ENCODE results near the gene TOLLIP. TPM values are rescaled to one million over a fixed set of nuclear protein-coding genes. Genes with fewer than 3 reads are reported as not detected.
A peak's percentile ranks its signal among the peaks of the same experiment; 100 is the strongest.

TOLLIP gene
- total and polyA plus RNA-seq, 8 donors: 35.2 to 69.8 (median 45.7) TPM

GRCh38 chr11:1303973-1304372, 5.5 kb downstream of the TOLLIP start:
- intact Hi-C loops (cut with DNase I): no loop called here
- Histone ChIP-seq H3K9me3 (no peaks in the 10 kb centered on the region), H3K27ac (peak overlapping the region; percentile 58 to 87 (median 76)), H3K36me3 (no peaks in the 10 kb centered on the region), H3K4me3 (peak overlapping the region in 1 of 4 donors; percentile 14), H3K27me3 (no peaks in the 10 kb centered on the region), H3K4me1 (peaks cover 74 to 90% (median 74%) of the 10 kb centered on the region in 3 donors)
- ATAC-seq (peak; percentile 3 to 21 (median 12)), DNase-seq (peak; percentile 56 to 75 (median 61)), FAIRE-seq (no peak)
- TF ChIP-seq, protein P1, sequence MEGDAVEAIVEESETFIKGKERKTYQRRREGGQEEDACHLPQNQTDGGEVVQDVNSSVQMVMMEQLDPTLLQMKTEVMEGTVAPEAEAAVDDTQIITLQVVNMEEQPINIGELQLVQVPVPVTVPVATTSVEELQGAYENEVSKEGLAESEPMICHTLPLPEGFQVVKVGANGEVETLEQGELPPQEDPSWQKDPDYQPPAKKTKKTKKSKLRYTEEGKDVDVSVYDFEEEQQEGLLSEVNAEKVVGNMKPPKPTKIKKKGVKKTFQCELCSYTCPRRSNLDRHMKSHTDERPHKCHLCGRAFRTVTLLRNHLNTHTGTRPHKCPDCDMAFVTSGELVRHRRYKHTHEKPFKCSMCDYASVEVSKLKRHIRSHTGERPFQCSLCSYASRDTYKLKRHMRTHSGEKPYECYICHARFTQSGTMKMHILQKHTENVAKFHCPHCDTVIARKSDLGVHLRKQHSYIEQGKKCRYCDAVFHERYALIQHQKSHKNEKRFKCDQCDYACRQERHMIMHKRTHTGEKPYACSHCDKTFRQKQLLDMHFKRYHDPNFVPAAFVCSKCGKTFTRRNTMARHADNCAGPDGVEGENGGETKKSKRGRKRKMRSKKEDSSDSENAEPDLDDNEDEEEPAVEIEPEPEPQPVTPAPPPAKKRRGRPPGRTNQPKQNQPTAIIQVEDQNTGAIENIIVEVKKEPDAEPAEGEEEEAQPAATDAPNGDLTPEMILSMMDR (IDR thresholded peaks at IDR 0.05): no peak
- WGBS, 2 donors: 11 to 13% methylated on average over 10 of the region's 10 CpGs

DNA sequence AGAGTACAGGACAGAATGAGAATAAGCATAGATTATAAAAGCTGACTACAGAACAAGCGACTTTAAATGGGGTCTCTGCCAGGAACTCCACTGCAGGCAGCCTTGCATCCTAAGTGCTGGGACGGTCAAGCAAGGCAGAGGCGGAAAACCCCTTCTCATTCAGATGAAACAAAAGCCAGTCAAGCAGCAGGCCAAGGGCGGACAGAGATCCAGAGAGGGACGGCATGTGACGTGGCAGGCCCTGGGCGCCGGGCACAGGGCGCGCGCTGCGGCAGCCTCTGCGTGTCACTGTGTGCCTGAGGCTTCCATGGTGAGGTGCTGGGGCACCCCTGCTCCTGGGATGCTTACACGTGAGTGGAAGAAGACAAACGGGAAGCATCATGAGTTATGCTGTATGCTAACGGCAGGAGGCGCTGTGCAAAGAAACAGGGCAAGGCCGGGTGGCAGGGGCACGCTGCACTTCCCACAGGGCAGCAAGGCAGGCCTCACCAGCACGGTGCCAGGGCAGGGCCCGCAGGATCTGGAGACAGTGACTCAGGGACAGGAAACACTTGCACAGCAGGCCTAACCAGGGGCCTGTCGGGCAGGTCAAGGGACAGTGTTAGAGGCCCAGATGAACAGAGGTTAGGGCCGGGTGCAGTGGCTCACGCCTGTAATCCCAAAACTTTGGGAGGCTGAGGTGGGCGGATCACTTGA, 6.2 kb downstream of the TOLLIP start:
- ATAC-seq: peak; percentile 5 to 26 (median 10)

GRCh38 chr11:1302461-1303125, 6.8 kb downstream of the TOLLIP start:
- TF ChIP-seq, protein P1 (IDR thresholded peaks at IDR 0.05): no peak
- Histone ChIP-seq H3K36me3 (no peaks in the 10 kb centered on the region), H3K27ac (peak overlapping the region; percentile 58 to 87 (median 76)), H3K27me3 (no peaks in the 10 kb centered on the region), H3K4me3 (peak overlapping the region in 2 of 4 donors; percentile 1 to 3), H3K9me3 (no peaks in the 10 kb centered on the region), H3K4me1 (peaks cover 78 to 97% (median 88%) of the 10 kb centered on the region in 3 donors)
- peak in 3 of 4 donors; percentile 6 to 12 (median 8) for ATAC-seq
- no peak for FAIRE-seq
- WGBS, 2 donors: 13 to 16% methylated on average over 17 of the region's 17 CpGs
- intact Hi-C loops (cut with DNase I): no loop called here
- peak in 5 of 6 donors; percentile 55 to 84 (median 60) for DNase-seq

More for the DNA sequence above, 6.2 kb downstream of the TOLLIP start:
- TF ChIP-seq, protein P1 (IDR thresholded peaks at IDR 0.05): peak in 2 of 4 donors; percentile 10 to 12
- intact Hi-C loops (cut with DNase I): no loop called here
- Histone ChIP-seq H3K27ac (peak overlapping the region; percentile 58 to 87 (median 76)), H3K27me3 (no peaks in the 10 kb centered on the region), H3K4me1 (peaks cover 81 to 97% (median 81%) of the 10 kb centered on the region in 3 donors), H3K9me3 (no peaks in the 10 kb centered on the region), H3K36me3 (no peaks in the 10 kb centered on the region), H3K4me3 (peak overlapping the region in 2 of 4 donors; percentile 1 to 3)
- 59 to 67% methylated on average over 25 of the region's 25 CpGs for WGBS, 2 donors
- DNase-seq (peak in 5 of 6 donors; percentile 39 to 85 (median 74)), FAIRE-seq (no peak)

DNA sequence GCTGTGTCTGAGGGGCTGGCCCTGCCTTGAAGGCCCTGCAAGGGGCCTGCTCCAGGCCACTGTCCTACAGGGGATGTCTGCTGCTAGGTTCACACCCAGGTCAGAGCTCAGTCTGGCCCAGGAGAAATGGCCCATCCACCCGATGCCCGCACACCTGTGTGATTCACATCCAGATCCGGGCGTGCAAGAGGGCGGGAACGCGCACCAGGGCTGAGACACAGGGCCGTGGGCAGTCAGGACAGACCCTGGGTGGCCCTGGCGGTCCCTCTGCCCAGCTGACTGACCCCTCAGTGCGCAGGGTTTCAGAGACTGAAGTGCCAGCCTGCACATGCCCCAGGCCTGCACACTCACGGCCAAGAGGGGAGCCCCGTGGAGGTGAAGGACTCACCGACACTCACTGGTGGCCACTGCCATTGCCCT, 7.4 kb downstream of the TOLLIP start:
- H3K27ac ChIP-seq: peak overlapping the region; percentile 58 to 87 (median 76)
- intact Hi-C loops (cut with DNase I): no loop called here

More for the DNA sequence above, 7.4 kb downstream of the TOLLIP start:
- H3K36me3 ChIP-seq: no peaks in the 10 kb centered on the region
- 33 to 52% methylated on average over 13 of the region's 13 CpGs for WGBS, 2 donors
- FAIRE-seq (no peak), DNase-seq (peak in 4 of 6 donors; percentile 34 to 74 (median 59)), ATAC-seq (no peak)
- no peaks in the 10 kb centered on the region for H3K27me3 ChIP-seq
- H3K4me3 ChIP-seq: no peak overlapping the region
- H3K4me1 ChIP-seq: peaks cover 79 to 97% (median 93%) of the 10 kb centered on the region in 3 donors
- H3K9me3 ChIP-seq: no peaks in the 10 kb centered on the region
- TF ChIP-seq, protein P1 (IDR thresholded peaks at IDR 0.05): no peak

All from pancreas (tissue), 10 donors.